HG03064 (cell line): Measurements from ENCODE around the gene DCTPP1.
"Not testable (repeated sequence)": the region's sequence is repeated elsewhere in the genome, so short reads cannot be mapped to it uniquely, and the experiment has no call there.

Source experiments
- ATAC-seq: cut with Tn5 transposase; IDR thresholded peaks from one replicate; pipeline ENCODE4 v1.9.1; 2021; ENCODE audit warnings: low read depth; ENCODE audit not compliant: unreplicated experiment

Gene DCTPP1

GRCh38 chr16:30429678-30430427 is at the start of gene DCTPP1:
Gene DCTPP1 (minus strand): TSS chr16:30430030. CDS start chr16:30429980, 50 bp downstream.
- peak; percentile 91 for ATAC-seq

GRCh38 chr16:30478766-30479478 is 49.1 kb upstream of the DCTPP1 start:
- ATAC-seq: no peak

GRCh38 chr16:30477773-30478172 is 47.9 kb upstream of the DCTPP1 start:
- not testable (repeated sequence) for ATAC-seq

- no peak for ATAC-seq
Measured at GRCh38 chr16:30476991-30477390, 47.2 kb upstream of the DCTPP1 start.

GRCh38 chr16:30474684-30475083 is 44.9 kb upstream of the DCTPP1 start:
- ATAC-seq: no peak

GRCh38 chr16:30474074-30474452 is 44.2 kb upstream of the DCTPP1 start:
- ATAC-seq: no peak

- no peak for ATAC-seq
Measured at GRCh38 chr16:30473231-30474073, 43.6 kb upstream of the DCTPP1 start.

- peak; percentile 47 for ATAC-seq
Measured at GRCh38 chr16:30472328-30472942, 42.6 kb upstream of the DCTPP1 start, which contains the start of gene ITGAL. Gene ITGAL (plus strand): TSS chr16:30472742. CDS start chr16:30472838, 96 bp downstream.

- ATAC-seq: no peak
Measured at GRCh38 chr16:30470632-30470995, 40.8 kb upstream of the DCTPP1 start.

- no peak for ATAC-seq
Measured at GRCh38 chr16:30470170-30470512, 40.3 kb upstream of the DCTPP1 start.

- ATAC-seq: no peak
Measured at GRCh38 chr16:30464078-30464477, 34.2 kb upstream of the DCTPP1 start.

GRCh38 chr16:30461426-30461825 is 31.6 kb upstream of the DCTPP1 start:
- ATAC-seq: not testable (repeated sequence)

GRCh38 chr16:30459456-30459855 is 29.6 kb upstream of the DCTPP1 start:
- no peak for ATAC-seq

- peak; percentile 73 for ATAC-seq
Measured at GRCh38 chr16:30458561-30459394, 28.9 kb upstream of the DCTPP1 start.

- ATAC-seq: no peak
Measured at GRCh38 chr16:30457743-30458560, 28.1 kb upstream of the DCTPP1 start.

GRCh38 chr16:30457256-30457655 is 27.4 kb upstream of the DCTPP1 start:
- no peak for ATAC-seq

GRCh38 chr16:30456302-30456701 is 26.5 kb upstream of the DCTPP1 start:
- ATAC-seq: no peak

GRCh38 chr16:30452709-30453580 is 23.1 kb upstream of the DCTPP1 start:
- not testable (repeated sequence) for ATAC-seq
